HG03565 (cell line): ENCODE results near the gene COX15.
"Not testable (repeated sequence)": the region's sequence is repeated elsewhere in the genome, so short reads cannot be mapped to it uniquely, and the experiment has no call there.

ENCODE experiments used
- ATAC-seq: cut with Tn5 transposase; IDR thresholded peaks from one replicate; pipeline ENCODE4 v1.9.1; 2021; ENCODE audit warnings: mild to moderate bottlenecking, moderate library complexity; ENCODE audit not compliant: unreplicated experiment

COX15 gene

GRCh38 chr10:99732033-99732842, at the start of gene COX15, which contains the start of gene CUTC:
TSS of gene COX15 (minus strand) at chr10:99732127. CDS start at chr10:99732049, 78 bp downstream.
TSS of gene CUTC (plus strand) at chr10:99732234. CDS start at chr10:99732349, 115 bp downstream.
- ATAC-seq: peak; percentile 81

GRCh38 chr10:99779335-99779734, 47.4 kb upstream of the COX15 start:
- no peak for ATAC-seq

GRCh38 chr10:99777918-99778714, 46.2 kb upstream of the COX15 start:
- no peak for ATAC-seq

GRCh38 chr10:99775850-99776249, 43.9 kb upstream of the COX15 start:
- ATAC-seq: no peak

- no peak for ATAC-seq
Measured at GRCh38 chr10:99770408-99771045, 38.6 kb upstream of the COX15 start.

- no peak for ATAC-seq
Measured at GRCh38 chr10:99769706-99770105, 37.8 kb upstream of the COX15 start.

- no peak for ATAC-seq
Measured at GRCh38 chr10:99768556-99768955, 36.6 kb upstream of the COX15 start.

GRCh38 chr10:99767901-99768300, 36.0 kb upstream of the COX15 start:
- ATAC-seq: no peak

GRCh38 chr10:99766302-99766681, 34.4 kb upstream of the COX15 start:
- peak; percentile 81 for ATAC-seq

- ATAC-seq: peak; percentile 21
Measured at GRCh38 chr10:99765672-99766301, 33.9 kb upstream of the COX15 start.

- ATAC-seq: no peak
Measured at GRCh38 chr10:99761365-99761764, 29.4 kb upstream of the COX15 start.

GRCh38 chr10:99760321-99760720, 28.4 kb upstream of the COX15 start:
- ATAC-seq: no peak

- no peak for ATAC-seq
Measured at GRCh38 chr10:99758211-99758891, 26.4 kb upstream of the COX15 start.

- ATAC-seq: no peak
Measured at GRCh38 chr10:99756159-99756558, 24.2 kb upstream of the COX15 start.

GRCh38 chr10:99754670-99755069, 22.7 kb upstream of the COX15 start:
- no peak for ATAC-seq

GRCh38 chr10:99750641-99751040, 18.7 kb upstream of the COX15 start:
- no peak for ATAC-seq

GRCh38 chr10:99748823-99749451, 17.0 kb upstream of the COX15 start:
- ATAC-seq: no peak

- not testable (repeated sequence) for ATAC-seq
Measured at GRCh38 chr10:99746166-99746565, 14.2 kb upstream of the COX15 start.

GRCh38 chr10:99743841-99744240, 11.9 kb upstream of the COX15 start:
- no peak for ATAC-seq

GRCh38 chr10:99742701-99743100, 10.8 kb upstream of the COX15 start:
- ATAC-seq: no peak
